ENCODE measurements around the gene GABBR1.

Gene GABBR1

GRCh38 chr6:29656798-29657197 lies 23.8 kb upstream of the GABBR1 start, which contains the start of gene MOG:
TSS of gene MOG (plus strand) at chr6:29657092. CDS start at chr6:29657210, 118 bp downstream.
- H3K36me3 ChIP-seq (ENCODE audit: control insufficient read depth in 2 of 2, insufficient read depth in 1 of 2, low read length in 2 of 2) = no peaks in the 10 kb centered on the region
- no peaks in the 10 kb centered on the region; the same call in 1 of the 2 replicates for H3K4me1 ChIP-seq (ENCODE audit: control insufficient read depth, insufficient read depth, low read length)
- H3K4me3 ChIP-seq (ENCODE audit: low read depth, low read length) = no peak within 1 kb of the TSS
- ChIA-PET POLR2A (no interaction called here), CTCF (interaction anchor here (0.6 to 10.5 kb wide), 10 partner anchors 6 to 94 kb away, joined by 3 to 287 read pairs (median 4); no protein-coding TSS in a partner anchor)
- TF ChIP-seq ZNF423 (tag by site-specific recombination; IDR thresholded peaks at IDR 0.05) = no peak
- TF ChIP-seq ZNF660 (tag by site-specific recombination; IDR thresholded peaks at IDR 0.05) = no peak
- TF ChIP-seq ZNF175 (tag by site-specific recombination; IDR thresholded peaks at IDR 0.05) = no peak
- TF ChIP-seq INSM2 (tag by site-specific recombination; IDR thresholded peaks at IDR 0.05) = no peak
- no peak within 1 kb of the TSS for H3K27ac ChIP-seq (ENCODE audit: extremely low read depth, low read depth, low read length)
- no peaks in the 10 kb centered on the region for H3K9me3 ChIP-seq (ENCODE audit: control insufficient read depth, insufficient read depth, low read depth, low read length)

GRCh38 chr6:29656157-29656556 lies 23.2 kb upstream of the GABBR1 start:
- no peaks in the 10 kb centered on the region; the same call in 1 of the 2 replicates for H3K4me1 ChIP-seq (ENCODE audit: control insufficient read depth, insufficient read depth, low read length)
- ChIA-PET CTCF (interaction anchor here (0.6 to 10.5 kb wide), 7 partner anchors 7 to 46 kb away, joined by 3 to 287 read pairs (median 6); no protein-coding TSS in a partner anchor), POLR2A (no interaction called here)
- no peak overlapping the region for H3K4me3 ChIP-seq (ENCODE audit: low read depth, low read length)
- H3K36me3 ChIP-seq (ENCODE audit: control insufficient read depth in 2 of 2, insufficient read depth in 1 of 2, low read length in 2 of 2) = no peaks in the 10 kb centered on the region
- TF ChIP-seq ZNF791 (tag by site-specific recombination; IDR thresholded peaks at IDR 0.05) (no peak), MEIS1 (CRISPR knock-in tag; IDR thresholded peaks at IDR 0.05; ENCODE audit: borderline replicate concordance) (no peak), ZNF362 (tag by site-specific recombination; IDR thresholded peaks at IDR 0.05) (no peak), PRDM1 (tag by site-specific recombination; IDR thresholded peaks at IDR 0.05) (0 out of 2 replicates have a peak, but pooled peaks have one; percentile 9), ZNF266 (tag by site-specific recombination; IDR thresholded peaks at IDR 0.05; ENCODE audit: low read depth) (no peak), ZNF302 (tag by site-specific recombination; IDR thresholded peaks at IDR 0.05; ENCODE audit: low read depth) (no peak), YY2 (tag by site-specific recombination; IDR thresholded peaks at IDR 0.05) (no peak), HIC1 (tag by site-specific recombination; IDR thresholded peaks at IDR 0.05) (no peak)
- H3K27ac ChIP-seq (ENCODE audit: extremely low read depth, low read depth, low read length) = no peak overlapping the region
- no peaks in the 10 kb centered on the region for H3K9me3 ChIP-seq (ENCODE audit: control insufficient read depth, insufficient read depth, low read depth, low read length)

- POLR2A ChIA-PET = no interaction called here
- no peak for TF ChIP-seq ZNF654 (tag by site-specific recombination; IDR thresholded peaks at IDR 0.05; ENCODE audit: low read depth)
- TF ChIP-seq ZNF555 (tag by site-specific recombination; conservative IDR thresholded peaks at IDR 0.05) = no peak
- no peak for TF ChIP-seq FEZF1 (tag by site-specific recombination; IDR thresholded peaks at IDR 0.05)
- no peak for TF ChIP-seq ZNF175 (tag by site-specific recombination; IDR thresholded peaks at IDR 0.05)
- TF ChIP-seq PRDM1 (tag by site-specific recombination; IDR thresholded peaks at IDR 0.05) = no peak
- TF ChIP-seq ZNF280D (tag by site-specific recombination; IDR thresholded peaks at IDR 0.05) = no peak
- TF ChIP-seq ZNF610 (tag by site-specific recombination; IDR thresholded peaks at IDR 0.05; ENCODE audit: borderline replicate concordance) = no peak
Observed at GRCh38 chr6:29655658-29656057, 22.7 kb upstream of the GABBR1 start.

More at GRCh38 chr6:29655658-29656057, 22.7 kb upstream of the GABBR1 start:
- H3K4me1 ChIP-seq (ENCODE audit: control insufficient read depth, insufficient read depth, low read length) = no peaks in the 10 kb centered on the region; the same call in 1 of the 2 replicates
- H3K4me3 ChIP-seq (ENCODE audit: low read depth, low read length) = no peak overlapping the region
- no peaks in the 10 kb centered on the region for H3K9me3 ChIP-seq (ENCODE audit: control insufficient read depth, insufficient read depth, low read depth, low read length)
- CTCF ChIA-PET = interaction anchor here (0.6 to 10.5 kb wide), 8 partner anchors 7 to 93 kb away, joined by 3 to 287 read pairs (median 12); no protein-coding TSS in a partner anchor
- no peak overlapping the region for H3K27ac ChIP-seq (ENCODE audit: extremely low read depth, low read depth, low read length)
- H3K36me3 ChIP-seq (ENCODE audit: control insufficient read depth in 2 of 2, insufficient read depth in 1 of 2, low read length in 2 of 2) = no peaks in the 10 kb centered on the region

All from HEK293 (cell line).